22Rv1 (cell line): ENCODE results near the gene TGM2.

Experiments used
- H3K27ac ChIP-seq: fragments of 450-650 bp; 2 replicates; pipeline ENCODE4 v1.5.1; 2017
- ZFX ChIP-seq: fragments of 450-650 bp; IDR thresholded peaks from 2 replicates; pipeline ENCODE4 v1.6.1; 2017; ENCODE audit warnings: antibody characterized with exemption, borderline replicate concordance
- TF ChIP-seq, protein P1 (sequence below): fragments of 450-650 bp; IDR thresholded peaks from 2 replicates; pipeline ENCODE4 v1.5.1; 2017; ENCODE audit warnings: mild to moderate bottlenecking

The TGM2 gene

DNA sequence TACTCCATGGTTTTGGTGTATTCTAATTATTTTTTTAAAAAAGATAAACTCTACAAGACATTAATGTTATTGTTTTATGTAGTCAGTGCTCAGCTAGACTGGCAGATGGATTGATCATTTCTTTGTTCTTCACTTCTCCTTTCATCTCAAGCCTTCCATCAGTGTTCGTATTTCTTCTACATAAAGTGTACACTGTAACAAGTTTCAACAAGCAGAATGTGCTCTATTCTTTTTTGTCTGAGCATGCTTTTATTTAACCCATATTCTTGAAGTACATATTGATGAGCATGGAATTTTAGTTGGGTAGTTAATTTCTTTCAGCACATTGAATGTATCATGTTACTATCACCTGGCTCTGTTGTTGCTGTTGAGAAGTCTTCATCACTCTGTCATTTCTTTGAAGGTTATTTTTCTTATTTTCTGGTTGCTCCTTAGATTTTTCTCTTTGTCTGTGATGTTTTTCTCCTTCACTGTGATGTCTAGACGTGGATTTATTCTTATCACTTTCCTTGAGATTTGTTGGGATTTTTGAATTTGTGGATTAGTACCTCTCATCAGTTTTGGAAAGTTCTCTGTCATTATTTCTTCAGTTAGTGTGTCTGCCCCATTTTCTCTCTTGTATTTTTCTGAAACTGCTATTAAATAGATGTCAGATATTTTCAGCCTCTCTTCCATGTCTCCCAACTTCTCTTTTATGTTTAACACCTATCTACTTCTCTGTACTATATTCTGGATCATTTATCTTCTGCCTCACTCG, 48.5 kb downstream of the TGM2 start:
- H3K27ac ChIP-seq: no peak overlapping the region
- no peak for TF ChIP-seq ZFX
- TF ChIP-seq, protein P1, sequence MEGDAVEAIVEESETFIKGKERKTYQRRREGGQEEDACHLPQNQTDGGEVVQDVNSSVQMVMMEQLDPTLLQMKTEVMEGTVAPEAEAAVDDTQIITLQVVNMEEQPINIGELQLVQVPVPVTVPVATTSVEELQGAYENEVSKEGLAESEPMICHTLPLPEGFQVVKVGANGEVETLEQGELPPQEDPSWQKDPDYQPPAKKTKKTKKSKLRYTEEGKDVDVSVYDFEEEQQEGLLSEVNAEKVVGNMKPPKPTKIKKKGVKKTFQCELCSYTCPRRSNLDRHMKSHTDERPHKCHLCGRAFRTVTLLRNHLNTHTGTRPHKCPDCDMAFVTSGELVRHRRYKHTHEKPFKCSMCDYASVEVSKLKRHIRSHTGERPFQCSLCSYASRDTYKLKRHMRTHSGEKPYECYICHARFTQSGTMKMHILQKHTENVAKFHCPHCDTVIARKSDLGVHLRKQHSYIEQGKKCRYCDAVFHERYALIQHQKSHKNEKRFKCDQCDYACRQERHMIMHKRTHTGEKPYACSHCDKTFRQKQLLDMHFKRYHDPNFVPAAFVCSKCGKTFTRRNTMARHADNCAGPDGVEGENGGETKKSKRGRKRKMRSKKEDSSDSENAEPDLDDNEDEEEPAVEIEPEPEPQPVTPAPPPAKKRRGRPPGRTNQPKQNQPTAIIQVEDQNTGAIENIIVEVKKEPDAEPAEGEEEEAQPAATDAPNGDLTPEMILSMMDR: no peak

GRCh38 chr20:38115896-38116295, 49.2 kb downstream of the TGM2 start:
- H3K27ac ChIP-seq: no peak overlapping the region
- no peak for TF ChIP-seq ZFX
- TF ChIP-seq, protein P1: no peak

DNA sequence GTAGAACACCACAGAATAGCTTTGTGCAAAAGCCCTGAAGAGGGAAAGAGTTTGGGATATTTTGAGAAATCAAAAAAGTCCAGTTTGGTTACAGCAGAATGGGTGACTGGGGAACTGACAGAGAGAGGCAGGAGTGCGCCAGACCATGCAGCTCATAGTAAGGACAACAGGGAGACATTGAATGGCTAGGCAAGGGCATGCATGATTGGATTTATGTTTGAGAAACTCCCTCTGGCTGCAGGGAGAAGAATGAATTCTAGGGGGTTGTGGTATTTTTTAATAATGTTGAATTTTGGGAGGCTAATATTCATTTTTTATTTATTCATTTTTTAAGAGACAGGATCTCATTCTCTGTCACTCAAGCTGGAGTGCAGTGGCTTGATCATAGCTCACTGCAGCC, 49.9 kb downstream of the TGM2 start:
- TF ChIP-seq, protein P1: 0 out of 2 replicates have a peak, but pooled peaks have one; percentile 8
- no peak for TF ChIP-seq ZFX
- H3K27ac ChIP-seq: no peak overlapping the region

DNA sequence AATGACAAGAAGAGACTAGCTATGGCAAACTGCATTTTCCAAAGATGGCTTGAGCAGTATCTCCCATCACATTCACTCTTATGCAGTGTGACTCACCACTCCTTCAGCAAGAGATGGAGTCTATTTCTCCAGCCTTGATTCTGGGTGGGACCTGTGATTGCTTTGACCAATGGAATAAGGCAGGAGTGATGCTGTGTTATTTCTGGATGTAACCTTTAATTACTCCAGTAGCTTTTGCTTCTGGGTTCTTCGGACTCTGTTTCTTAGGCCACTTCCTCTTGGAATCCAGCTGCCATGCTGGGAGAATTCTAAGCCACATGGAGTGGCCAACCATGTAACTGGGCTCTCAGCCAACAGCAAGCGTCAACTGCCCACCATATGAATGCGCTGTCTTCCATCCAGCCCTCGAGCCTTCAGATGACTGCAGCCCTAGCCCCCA, 50.7 kb downstream of the TGM2 start:
- TF ChIP-seq, protein P1: no peak
- no peak overlapping the region for H3K27ac ChIP-seq

- TF ChIP-seq ZFX: no peak
- TF ChIP-seq, protein P1: peak; percentile 23; the same call in 1 of the 2 replicates
- H3K27ac ChIP-seq: no peak overlapping the region
These were observed 51.4 kb downstream of the TGM2 start for GRCh38 chr20:38113401-38114325.

DNA sequence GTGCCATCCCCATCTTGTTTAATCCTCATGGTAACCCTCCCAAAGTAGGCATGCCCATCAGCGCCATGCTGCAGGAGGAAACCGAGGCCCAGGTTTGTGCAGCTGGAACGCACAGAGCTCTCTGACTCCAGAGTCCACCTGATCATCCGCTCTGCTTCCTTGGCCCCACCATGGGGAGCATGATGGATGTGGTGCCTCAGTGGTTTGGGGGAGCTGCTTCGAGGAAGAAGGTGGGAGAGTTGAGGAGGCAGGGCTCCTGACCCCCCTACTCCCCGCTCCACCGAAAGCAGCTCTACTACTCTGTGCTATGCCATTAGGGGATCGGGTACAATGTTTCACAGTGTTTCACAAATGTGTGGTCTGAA, 52.2 kb downstream of the TGM2 start:
- TF ChIP-seq, protein P1: no peak
- no peak for TF ChIP-seq ZFX
- no peak overlapping the region for H3K27ac ChIP-seq
